Rectal smooth muscle tissue (tissue), 1 donor: ENCODE results near the gene CDC42EP1.

Experiments used
- H3K27ac ChIP-seq: one replicate; pipeline ENCODE4 v1.7.0; 2013; ENCODE audit warnings: low read depth, low read length, inconsistent platforms
- H3K27me3 ChIP-seq: one replicate; pipeline ENCODE4 v1.7.0; 2013; ENCODE audit warnings: low read length; ENCODE audit not compliant: control insufficient read depth, insufficient read depth
- H3K36me3 ChIP-seq: one replicate; pipeline ENCODE4 v1.7.0; 2013; ENCODE audit warnings: low read length; ENCODE audit not compliant: control insufficient read depth, insufficient read depth
- H3K4me1 ChIP-seq: one replicate; pipeline ENCODE4 v1.7.0; 2013; ENCODE audit warnings: low read length; ENCODE audit not compliant: control insufficient read depth, insufficient read depth
- H3K4me3 ChIP-seq: one replicate; pipeline ENCODE4 v1.7.0; 2013; ENCODE audit warnings: low read length
- H3K9ac ChIP-seq: one replicate; pipeline ENCODE4 v1.7.0; 2013; ENCODE audit warnings: low read length

CDC42EP1 gene

DNA sequence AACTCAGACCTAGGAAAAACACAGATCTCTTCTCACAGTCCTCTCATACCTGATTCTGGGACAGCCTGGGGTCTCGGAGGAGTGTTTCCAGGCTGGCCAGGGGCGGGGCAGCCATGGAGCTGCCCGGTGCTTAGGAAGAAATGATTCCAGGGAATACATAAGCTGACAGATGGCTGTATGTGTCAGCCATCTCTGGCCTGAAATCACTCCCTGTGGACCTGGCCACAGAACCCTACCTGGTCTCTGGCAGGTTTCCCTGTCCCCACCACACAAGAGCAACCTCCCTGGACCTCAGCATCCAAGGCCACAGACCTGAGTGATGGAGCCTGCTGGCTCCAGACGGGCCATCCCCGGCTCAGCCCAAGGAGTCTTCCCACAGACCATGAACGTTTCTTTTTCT is 58.4 kb downstream of the CDC42EP1 start:
- H3K4me3 ChIP-seq = no peak overlapping the region
- no peak overlapping the region for H3K9ac ChIP-seq
- H3K27me3 ChIP-seq = no peaks in the 10 kb centered on the region
- H3K36me3 ChIP-seq = peaks cover 34% of the 10 kb centered on the region
- H3K4me1 ChIP-seq = peaks cover 6% of the 10 kb centered on the region
- H3K27ac ChIP-seq = no peak overlapping the region
